Prostate gland (tissue), 2 donors: ENCODE data around the gene SEPTIN11. TPM values are rescaled to one million over a fixed set of nuclear protein-coding genes. Genes with fewer than 3 reads are reported as not detected.

Source experiments
- DNase-seq: peaks from one replicate; pipeline ENCODE4 v3.0.0-alpha.2; 2019; ENCODE audit warnings: low spot score
- H3K27ac ChIP-seq, 2 donors: fragments of 200-600 bp; sonication (generic); 2 replicates each; pipeline ENCODE4 v1.5.1; 2017 to 2019
- H3K27me3 ChIP-seq: fragments of 200-600 bp; sonication (generic); replicated peaks from 2 replicates; pipeline ENCODE4 v1.5.1; 2019; ENCODE audit not compliant: insufficient read depth
- H3K36me3 ChIP-seq, 2 donors: fragments of 200-600 bp; sonication (generic); 1 replicate in 1 of 2; 2 replicates in 1 of 2; pipeline versions ENCODE4 v1.5.1 to v1.8.1; 2017 to 2019
- H3K4me1 ChIP-seq: fragments of 200-600 bp; sonication (generic); replicated peaks from 2 replicates; pipeline ENCODE4 v1.5.1; 2019
- H3K4me3 ChIP-seq, 2 donors: fragments of 200-600 bp; sonication (generic); 2 replicates each; pipeline ENCODE4 v1.5.1; 2017 to 2019
- H3K9me3 ChIP-seq: fragments of 200-600 bp; sonication (generic); 2 replicates; pipeline ENCODE4 v1.5.1; 2017
- CTCF ChIP-seq, 4 experiments: fragments of 200-600 bp in 2 of 4; fragments of 450-650 bp in 2 of 4; sonication (generic) in 2 of 4; IDR thresholded peaks; 1 replicate in 3 of 4; 2 replicates in 1 of 4; pipeline ENCODE4 v1.5.1; 2016 to 2019; ENCODE audit warnings: antibody characterized with exemption in 4 of 4, mild to moderate bottlenecking in 2 of 4, moderate library complexity in 2 of 4
- POLR2A ChIP-seq: fragments of 450-650 bp; IDR thresholded peaks from one replicate; pipeline ENCODE4 v1.6.1; 2016; ENCODE audit warnings: antibody characterized with exemption, mild to moderate bottlenecking
- POLR2AphosphoS5 ChIP-seq: sonication (generic); formaldehyde crosslinking; IDR thresholded peaks from one replicate; pipeline ENCODE4 v1.6.1; 2017; ENCODE audit warnings: antibody characterized with exemption
- WGBS: methylation state at CpG from one replicate; pipeline ENCODE4 v1.1.5; 2018; 5-methylcytosine and 5-hydroxymethylcytosine counted together
- intact Hi-C: fragments of 100-400 bp; cut with DNase I; formaldehyde crosslinking; loops from one replicate; pipeline ENCODE4 v1.14.2; 2022
- total RNA-seq, 2 donors: library from RNA; depleted of rRNA; stranded (reverse); fragments of >200 nt; gene quantifications; one replicate each; pipeline ENCODE4 v1.1.0, GENCODE V29; 2016

Gene SEPTIN11
- total RNA-seq, 2 donors from 2014 or later: 19.4 to 39.1 TPM

GRCh38 chr4:76990288-76991080 is 40.9 kb downstream of the SEPTIN11 start:
- no peaks in the 10 kb centered on the region for H3K4me1 ChIP-seq
- no peaks in the 10 kb centered on the region for H3K36me3 ChIP-seq
- WGBS: 98% methylated on average over 11 of the region's 12 CpGs
- no peak overlapping the region for H3K27ac ChIP-seq
- no peak overlapping the region for H3K4me3 ChIP-seq
- DNase-seq: no peak
- no peaks in the 10 kb centered on the region for H3K9me3 ChIP-seq
- no peak for TF ChIP-seq POLR2AphosphoS5
- no peak for TF ChIP-seq POLR2A
- TF ChIP-seq CTCF (IDR thresholded peaks at IDR 0.05): no peak
- intact Hi-C loops: no loop called here
- no peaks in the 10 kb centered on the region for H3K27me3 ChIP-seq

GRCh38 chr4:76991161-76991660 is 41.7 kb downstream of the SEPTIN11 start:
- Histone ChIP-seq H3K27ac (no peak overlapping the region), H3K36me3 (no peaks in the 10 kb centered on the region), H3K27me3 (no peaks in the 10 kb centered on the region), H3K9me3 (no peaks in the 10 kb centered on the region), H3K4me3 (no peak overlapping the region), H3K4me1 (no peaks in the 10 kb centered on the region)
- DNase-seq: no peak
- 97% methylated on average over 1 of the region's 1 CpG for WGBS
- TF ChIP-seq POLR2AphosphoS5 (no peak), POLR2A (no peak), CTCF (IDR thresholded peaks at IDR 0.05) (no peak)
- intact Hi-C loops: no loop called here

GRCh38 chr4:76993787-76994641 is 44.5 kb downstream of the SEPTIN11 start:
- Histone ChIP-seq H3K4me3 (no peak overlapping the region), H3K36me3 (no peaks in the 10 kb centered on the region), H3K27ac (no peak overlapping the region), H3K9me3 (no peaks in the 10 kb centered on the region), H3K27me3 (no peaks in the 10 kb centered on the region), H3K4me1 (no peaks in the 10 kb centered on the region)
- no peak for TF ChIP-seq POLR2AphosphoS5
- no peak for TF ChIP-seq POLR2A
- no peak for TF ChIP-seq CTCF (IDR thresholded peaks at IDR 0.05)
- 70% methylated on average over 10 of the region's 10 CpGs for WGBS
- intact Hi-C loops: no loop called here
- DNase-seq: no peak

- H3K27me3 ChIP-seq: no peaks in the 10 kb centered on the region
- intact Hi-C loops: no loop called here
- TF ChIP-seq CTCF (IDR thresholded peaks at IDR 0.05) (no peak), POLR2A (no peak), POLR2AphosphoS5 (no peak)
- no peak for DNase-seq
- H3K36me3 ChIP-seq: no peaks in the 10 kb centered on the region
- H3K9me3 ChIP-seq: no peaks in the 10 kb centered on the region
- 83% methylated on average over 1 of the region's 1 CpG for WGBS
- no peak overlapping the region for H3K4me3 ChIP-seq
- no peaks in the 10 kb centered on the region for H3K4me1 ChIP-seq
- H3K27ac ChIP-seq: no peak overlapping the region
Observed at GRCh38 chr4:76995776-76996175, 46.2 kb downstream of the SEPTIN11 start.
